Inferior parietal cortex (tissue), 1 donor: ENCODE results near the gene SPATA31C2.
"Not testable (repeated sequence)": the region's sequence is repeated elsewhere in the genome, so short reads cannot be mapped to it uniquely, and the experiment has no call there.

Source experiments
- DNase-seq: peaks from one replicate; pipeline ENCODE4 v3.0.0-alpha.2; 2016; ENCODE audit errors: extremely low spot score

SPATA31C2 gene

DNA sequence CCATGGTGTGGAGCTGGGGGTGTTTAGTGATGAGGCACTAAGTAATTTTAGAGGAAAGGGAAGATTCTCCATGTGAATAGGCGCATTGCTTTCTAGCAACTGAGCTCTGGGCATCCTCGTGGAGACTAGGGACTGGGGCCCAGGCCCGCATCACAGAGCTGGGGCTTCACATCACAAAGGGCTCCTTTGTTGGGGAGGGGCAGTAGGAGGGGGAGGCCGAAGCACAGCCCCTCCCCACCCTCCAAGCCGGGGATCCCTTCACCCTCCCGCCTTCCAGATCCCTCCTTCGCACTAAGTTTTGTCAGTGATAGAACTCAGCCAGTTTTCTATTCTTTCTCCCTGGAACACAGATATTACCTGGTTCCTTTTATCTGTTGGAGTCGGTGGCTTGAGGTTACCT is at the start of gene SPATA31C2:
TSS of gene SPATA31C2 (minus strand) at position 101 of the 400 bp plus-strand sequence. CDS start at position 72, 29 bp downstream.
- DNase-seq = not testable (repeated sequence)

DNA sequence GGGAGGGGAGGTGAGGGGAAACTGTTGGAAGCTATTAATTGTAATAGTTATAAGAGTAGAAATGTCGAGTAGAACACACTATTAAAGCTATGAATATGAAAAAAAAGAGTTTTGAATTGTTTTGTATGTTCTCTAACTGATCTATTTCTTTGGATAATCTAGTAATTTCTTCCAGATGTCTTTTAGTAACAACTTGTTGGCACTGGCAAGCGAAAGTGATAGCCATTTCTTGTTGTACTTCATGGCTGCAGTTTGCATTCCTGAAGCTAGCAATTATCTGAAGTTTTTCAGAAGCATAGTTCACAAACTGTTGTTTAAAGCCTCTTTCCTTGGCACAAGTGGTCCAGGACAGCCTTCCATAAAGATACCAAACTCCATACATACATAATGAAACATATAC is 49.4 kb upstream of the SPATA31C2 start:
- no peak for DNase-seq

DNA sequence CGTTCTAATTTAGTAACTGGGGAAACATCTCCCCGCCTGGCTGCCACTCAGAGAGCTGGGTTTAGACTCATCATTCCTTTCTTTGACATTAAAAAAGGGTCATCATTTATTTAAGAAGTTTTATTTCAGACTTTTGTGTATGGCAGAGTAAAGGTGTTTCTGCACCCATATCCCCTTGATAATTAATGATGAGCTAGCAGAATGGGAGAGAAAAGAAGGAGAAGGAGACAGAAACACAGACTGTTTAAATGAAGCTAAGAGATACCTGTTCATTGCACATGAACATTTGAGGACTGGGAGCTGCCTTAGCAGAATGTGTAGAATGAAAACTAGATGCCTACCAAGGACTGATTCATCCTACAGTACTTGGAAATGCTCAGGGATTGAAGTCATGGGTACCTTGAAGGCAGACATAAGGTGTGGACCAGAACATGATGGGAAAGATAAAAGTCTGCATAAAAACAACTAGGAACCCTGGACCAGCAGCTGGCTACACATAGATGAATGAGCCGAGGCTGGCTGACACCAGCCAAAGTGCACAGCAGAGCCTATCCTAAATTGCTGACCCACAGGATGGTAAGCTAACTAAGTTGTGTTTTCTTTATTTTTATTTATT is 48.3 kb upstream of the SPATA31C2 start:
- DNase-seq = no peak

DNA sequence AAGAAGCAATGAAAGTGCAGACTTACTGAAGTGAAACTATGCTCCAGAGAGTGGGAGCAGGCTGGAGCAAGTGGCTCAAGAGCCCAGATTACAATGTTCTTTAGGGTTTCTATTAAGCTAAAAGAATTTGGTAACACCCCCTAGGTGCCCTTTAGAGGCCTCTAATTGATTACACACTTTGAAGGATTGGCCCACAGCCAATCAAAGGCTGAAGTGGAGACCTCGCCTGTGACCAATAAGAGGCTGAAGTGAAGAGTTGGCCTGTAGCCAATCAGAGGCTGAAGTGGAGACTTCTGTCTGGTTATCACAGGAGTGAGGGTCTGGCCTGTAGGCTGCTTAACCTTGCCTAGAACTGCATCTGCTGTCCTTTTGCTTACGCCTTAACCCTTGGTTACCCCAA is 46.7 kb upstream of the SPATA31C2 start:
- DNase-seq = no peak

DNA sequence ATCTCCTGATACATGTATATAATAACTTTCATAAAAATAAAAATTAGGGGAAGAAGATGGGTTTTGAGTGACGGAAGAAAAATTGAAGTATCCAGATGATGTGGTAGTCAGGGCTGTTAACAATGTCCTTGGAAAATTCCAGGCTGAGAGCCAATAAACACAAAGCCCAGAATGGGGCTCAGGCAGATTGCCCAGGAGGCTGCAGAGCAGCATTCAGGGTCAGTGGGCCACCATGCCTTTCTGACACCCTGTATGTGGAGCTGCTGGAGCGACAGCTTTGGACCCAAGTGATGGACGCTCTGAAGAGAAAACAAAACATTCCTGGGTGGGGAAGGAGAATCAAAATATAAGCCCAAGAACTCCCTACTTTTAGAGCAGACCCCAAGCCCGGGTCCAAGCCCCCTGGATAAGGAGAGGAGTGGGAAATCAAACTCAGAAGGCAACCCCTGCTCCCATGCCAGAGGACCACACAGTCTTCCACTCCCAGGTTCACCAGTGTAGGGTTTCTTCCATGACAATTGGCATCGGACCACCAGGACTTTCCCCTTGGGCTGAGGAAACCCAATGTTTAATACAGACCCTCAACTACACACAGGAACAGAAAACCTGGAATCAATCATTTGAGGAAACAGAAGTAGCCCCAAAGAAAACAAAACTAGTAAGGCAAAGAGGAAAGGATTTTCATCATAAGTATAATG is 45.7 kb upstream of the SPATA31C2 start:
- DNase-seq = no peak

DNA sequence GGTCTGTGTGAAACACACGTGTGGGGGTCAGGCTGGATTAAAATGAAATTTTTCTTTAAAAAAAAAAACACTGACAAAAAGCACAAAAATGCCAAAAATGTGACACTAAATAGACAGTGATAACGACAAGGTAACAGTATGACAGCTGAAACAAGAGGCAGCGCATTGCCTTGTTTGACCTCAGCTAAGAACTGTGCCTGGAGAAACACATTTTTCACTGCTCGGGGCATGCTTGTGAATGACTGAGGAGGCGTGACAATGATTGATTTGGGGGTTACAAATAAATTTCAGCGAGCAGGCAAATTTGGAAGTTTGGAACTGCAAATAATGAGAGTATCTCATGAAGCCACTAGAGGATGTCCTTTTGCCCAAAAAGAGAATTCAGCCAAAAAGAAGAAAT is 44.2 kb upstream of the SPATA31C2 start:
- no peak for DNase-seq

DNA sequence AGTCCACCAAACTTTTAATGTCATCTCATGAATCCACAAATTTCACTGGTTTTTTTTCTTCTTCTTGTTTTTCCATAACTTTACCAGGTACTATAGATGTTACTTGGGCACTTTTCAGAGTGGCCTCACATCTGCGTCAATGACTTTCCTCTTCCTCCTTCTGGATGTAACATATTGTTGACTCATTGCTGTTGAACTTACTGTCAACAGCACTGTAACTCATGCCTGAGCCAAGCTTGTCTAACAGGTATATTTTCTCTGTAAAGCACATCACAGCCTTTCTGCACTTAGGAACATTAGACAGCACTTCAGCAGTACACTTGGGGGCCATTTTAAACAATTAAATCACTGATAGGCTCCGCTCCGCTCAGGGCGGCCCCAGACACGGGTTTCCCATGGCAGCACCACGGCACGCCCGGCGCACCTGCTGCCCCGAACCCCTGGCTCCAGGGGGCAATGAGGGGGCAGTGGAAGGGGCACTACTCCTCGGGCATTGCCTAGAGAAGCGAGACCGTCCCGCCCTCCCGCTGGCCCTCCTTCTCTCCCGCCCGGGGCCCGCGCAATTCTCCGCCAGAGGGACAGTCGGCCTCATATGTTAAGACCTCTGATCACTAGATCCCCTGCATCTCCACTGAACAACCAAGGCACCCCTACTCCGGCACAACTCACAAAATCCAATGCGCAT is 41.9 kb upstream of the SPATA31C2 start:
- no peak for DNase-seq

DNA sequence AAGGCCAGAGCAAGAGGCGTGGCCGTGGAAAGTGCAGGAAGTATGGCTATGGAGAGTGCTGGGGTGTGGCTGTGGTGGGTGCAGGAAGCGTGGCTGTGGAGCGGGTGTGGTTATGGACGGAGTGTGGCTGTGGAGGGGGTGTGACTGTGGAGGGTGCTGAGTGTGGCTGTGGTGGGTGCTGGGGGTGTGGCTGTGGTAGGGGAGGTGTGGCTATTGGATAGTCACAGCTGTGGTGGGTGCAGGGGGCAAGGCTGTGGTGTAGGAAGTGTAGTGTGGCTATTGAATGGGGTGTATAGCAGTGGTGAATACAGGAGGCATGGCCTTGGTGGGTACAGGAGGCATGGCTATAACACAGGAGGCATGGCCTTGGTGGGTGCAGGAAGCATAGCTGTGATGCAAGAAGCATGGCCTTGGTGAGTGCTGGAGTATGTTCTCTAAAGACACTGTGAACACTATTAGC is 40.8 kb upstream of the SPATA31C2 start:
- no peak for DNase-seq

DNA sequence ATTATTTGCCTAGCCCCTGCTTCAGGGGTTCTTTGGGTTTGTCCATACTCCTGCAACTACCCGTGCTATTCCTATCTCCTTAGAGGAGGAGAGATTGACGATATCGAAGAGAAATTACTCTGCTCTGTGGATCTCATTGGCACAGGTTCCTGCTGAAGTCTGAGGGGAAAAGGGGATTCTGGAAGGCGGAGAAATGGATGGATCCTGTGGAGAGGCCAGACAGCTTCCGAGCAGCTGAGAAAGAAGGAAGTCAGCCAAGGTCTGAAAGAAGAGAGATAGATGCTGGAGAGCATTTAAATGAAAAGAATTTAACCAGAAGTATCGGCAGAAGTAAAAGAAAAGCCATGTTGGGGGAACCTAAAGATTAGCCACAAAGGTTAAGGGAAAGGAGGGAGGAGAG is 40.4 kb upstream of the SPATA31C2 start:
- DNase-seq = no peak

DNA sequence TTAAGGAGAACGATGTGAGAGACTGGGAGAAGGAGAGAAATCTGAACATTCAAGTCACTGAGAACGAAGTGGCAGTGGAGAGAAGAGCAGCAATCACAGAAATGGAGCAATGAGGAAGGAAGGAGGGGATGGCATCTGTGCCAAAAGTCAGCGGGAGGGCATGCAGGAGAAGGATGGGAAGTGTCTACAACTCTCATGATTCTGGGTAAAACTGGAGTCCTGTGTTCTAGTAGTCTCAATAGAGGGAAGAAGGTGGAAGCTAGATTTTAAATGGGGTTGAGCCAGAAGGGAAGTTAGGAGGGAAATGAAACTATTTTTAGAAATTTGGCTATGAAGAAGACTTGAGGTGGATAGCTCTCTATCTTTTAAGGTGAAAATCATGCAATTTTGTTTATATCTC is 39.1 kb upstream of the SPATA31C2 start:
- DNase-seq = no peak

DNA sequence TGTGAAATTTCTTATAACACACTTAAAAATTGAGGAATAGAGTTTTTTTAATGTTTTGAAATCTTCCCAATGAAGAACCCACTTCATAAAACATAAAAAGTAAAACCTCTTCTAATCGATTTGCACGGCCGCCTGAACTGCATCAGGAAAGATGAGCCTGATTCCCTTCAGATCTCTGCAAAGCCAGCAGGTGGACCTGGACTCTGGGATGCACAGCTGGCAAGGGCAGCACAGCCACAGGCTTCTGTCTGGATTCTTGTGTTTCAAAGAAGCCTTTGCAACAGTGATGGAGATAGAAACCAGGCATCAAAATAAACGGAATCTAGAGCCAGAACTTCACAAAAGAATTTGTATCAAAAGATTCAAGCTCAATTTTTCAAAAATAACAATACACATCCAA is 36.0 kb upstream of the SPATA31C2 start:
- no peak for DNase-seq

DNA sequence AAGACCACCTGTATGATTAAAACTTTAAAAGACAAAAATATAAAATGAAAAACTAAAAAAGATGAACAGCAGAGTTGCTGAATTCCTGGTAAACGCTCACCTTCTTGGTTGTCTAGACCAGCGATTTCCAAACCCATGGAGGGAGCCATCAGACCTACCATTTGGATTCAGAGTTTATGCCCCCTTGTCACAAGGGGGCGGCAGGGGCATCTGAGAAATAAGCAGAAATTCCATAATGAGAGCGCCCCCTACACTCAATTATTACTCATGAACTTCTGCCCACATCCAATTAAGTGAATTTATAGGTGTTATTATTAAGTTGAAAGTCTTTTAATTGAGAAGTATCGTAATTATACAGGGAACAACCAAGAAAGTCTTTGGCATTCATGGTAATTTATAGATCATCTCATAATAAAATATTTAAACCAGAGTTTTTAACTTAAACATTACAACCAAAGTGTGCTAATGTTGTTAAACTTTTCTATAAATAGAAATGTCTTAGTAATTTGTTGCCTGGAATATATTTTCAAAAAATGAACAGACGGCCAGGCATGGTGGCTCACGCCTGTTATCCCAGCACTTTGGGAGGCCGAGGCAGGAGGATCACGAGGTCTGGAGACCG is 35.2 kb upstream of the SPATA31C2 start:
- DNase-seq = peak; percentile 26

DNA sequence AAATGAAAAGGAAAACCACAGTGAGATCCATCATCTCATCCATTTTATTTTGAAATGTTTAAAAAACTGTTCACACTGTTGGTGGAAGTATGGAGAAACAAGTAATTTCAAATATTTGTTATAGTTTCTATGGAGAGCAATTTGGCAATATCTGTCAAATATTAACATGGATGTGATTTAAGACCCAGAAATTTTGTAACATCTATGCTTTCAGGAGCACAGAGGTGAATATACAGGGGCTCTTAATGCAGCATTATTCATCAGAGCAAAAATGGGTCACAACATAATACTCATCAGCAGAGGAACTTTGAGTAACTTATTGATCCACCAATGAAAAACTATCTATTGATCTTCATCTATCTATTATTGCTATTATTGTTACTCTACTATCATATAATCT is 31.4 kb upstream of the SPATA31C2 start:
- DNase-seq = no peak

DNA sequence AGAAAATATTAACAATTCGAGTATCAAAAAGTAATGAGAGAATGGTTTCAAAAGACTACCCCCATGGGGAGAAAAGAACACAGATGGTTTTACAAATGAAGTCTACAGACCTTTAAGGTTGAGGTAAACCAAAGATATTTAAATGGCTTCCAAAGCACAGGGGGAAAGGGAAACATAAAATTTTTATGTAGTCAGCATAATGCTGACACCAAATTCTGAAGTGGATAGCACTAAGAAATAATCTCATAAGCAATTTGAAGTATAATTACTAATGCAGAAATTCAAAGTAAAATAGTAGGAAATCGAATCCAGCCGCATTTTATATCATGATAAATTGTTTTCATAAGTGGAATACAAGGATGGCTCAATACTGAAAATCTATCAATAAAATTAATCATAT is 30.3 kb upstream of the SPATA31C2 start:
- DNase-seq = no peak

DNA sequence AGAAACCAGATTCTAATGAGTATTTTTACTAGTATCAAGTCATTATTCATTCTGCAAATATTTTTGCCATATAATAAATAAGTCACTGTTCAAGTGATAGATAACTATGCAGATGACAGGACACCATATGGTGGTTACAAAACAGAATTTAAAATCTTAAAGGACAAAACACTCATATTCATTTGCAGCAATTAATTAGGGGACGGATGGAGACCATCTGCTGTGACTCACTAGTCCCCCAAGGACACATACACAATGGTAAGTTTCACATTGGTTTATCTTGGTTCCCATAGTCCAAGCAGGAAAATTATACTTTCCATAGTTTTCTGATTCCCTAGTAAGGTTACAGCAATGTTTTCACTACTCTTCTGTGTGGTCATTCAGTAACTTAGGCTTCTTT is 28.4 kb upstream of the SPATA31C2 start:
- no peak for DNase-seq

DNA sequence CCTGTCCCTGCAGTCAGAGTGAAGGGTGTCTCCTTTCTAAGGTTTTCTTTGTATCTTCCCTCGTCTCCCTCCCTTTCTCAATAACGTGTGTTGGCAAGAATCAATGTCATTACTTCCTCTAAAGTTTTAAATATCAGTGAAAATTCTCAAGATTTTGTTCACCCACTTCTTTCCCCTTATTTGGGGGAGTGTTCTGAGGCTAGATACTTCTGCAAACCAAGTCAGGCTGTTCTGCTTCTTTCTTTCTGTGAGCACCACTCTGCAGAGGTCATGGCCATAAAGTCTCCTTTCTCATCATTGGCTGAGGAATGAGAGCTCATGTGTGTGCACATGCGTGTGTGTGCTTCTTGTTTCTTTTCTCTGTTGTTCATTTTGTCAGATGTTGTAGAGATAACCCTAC is 26.6 kb upstream of the SPATA31C2 start:
- no peak for DNase-seq

DNA sequence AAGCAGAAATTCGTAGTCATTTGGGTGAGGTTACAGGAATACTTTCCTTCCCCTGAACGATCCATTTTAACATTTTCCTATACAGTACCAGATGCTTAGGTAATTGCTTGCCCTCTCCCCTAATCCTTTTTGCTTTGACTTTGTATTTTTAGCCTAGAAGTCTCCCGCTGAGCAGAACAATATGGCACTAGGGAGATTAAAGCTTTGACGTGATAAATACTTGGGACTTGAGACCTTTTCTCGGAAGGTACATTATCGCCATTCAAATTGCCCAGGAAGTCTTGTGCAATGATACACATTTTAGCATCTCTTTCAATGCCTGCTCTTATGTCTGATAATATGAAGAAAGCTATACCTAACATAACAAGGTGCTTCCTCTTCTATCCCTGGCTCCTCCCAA is 22.9 kb upstream of the SPATA31C2 start:
- DNase-seq = no peak

DNA sequence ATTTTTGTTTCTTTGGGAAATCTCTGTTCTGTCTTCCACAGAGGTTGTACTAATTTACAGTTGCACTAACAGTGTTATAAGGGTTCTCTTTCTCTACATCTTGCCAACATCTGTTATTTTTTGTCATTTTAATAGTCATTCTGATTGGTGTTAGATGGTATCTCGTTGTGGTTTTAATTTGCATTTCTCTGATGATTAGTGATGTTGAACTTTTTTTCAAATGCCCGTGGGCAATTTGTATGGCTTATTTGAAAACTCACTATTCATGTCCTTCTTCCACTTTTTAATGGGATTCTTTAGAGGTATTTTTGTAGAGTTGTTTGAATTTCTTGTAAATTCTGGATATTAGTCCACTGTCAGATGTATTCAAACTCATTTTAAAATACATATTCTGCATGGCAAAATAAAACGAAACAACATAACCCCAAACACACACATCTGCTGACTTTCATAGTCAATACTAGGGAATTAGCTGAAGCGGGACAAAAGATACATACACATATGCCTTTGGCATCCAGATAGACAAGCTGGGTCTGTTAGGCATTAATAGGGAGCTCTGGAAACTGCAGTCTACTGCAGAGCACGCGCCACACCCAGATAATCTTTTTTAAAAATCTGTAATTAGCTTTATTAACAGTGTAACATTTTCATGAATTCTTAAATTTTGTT is 5.8 kb upstream of the SPATA31C2 start:
- DNase-seq = no peak

DNA sequence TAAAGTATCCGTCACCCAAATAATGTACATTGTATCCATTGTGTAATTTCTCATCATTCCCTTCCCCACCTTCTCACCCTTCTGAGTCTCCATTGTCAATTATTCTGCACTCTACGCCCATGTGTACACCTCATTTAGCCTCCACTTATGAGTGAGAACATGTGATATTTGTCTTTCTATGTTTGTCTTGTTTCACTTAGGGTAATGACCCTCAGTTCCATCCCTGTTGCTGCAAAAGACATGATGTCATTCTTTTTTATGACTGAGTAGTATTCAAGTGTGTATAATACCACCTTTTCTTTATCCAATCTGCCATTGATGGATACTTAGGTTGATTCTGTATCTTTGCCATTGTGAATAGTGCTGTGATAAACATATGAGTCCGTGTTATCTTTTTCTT is 4.9 kb upstream of the SPATA31C2 start:
- no peak for DNase-seq

DNA sequence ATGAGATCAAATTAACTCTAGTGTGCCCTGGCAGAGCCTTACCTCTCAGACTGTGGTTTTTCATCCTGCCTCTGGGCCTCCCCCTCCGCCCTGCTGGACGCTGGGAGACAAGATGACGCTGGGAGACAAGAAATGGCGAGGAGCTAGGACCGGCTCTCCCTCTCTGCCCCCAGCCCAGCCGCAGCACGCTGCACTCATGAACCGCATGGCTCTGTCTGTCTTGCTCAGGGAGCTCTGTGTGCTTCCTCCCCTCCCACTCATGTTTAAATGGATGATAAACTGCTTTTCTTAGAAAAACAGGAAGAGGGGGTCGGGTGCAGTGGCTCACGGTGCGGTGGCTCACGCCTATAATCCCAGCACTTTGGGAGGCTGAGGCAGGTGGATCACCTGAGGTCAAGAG is 4.7 kb downstream of the SPATA31C2 start:
- DNase-seq = not testable (repeated sequence)

DNA sequence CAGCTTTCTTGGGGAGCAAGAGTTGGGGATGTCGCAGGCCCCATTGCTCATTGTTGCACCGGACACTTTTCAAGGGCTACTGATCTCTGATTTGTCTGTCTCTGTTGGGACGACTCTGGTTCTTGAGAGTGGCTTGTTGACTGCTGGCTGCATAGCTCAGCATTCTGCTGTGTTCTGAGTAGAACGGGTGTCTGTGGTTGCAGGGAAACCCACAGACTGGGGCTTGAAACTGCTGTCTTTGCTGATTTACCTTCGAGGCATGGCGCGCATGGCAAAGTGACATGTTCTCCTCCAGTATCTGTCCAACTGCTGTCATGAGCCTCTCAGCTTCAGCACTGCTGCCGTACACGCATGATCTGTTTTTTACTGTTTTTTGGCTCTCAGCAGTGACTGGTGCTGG is 8.7 kb downstream of the SPATA31C2 start:
- DNase-seq = not testable (repeated sequence)

DNA sequence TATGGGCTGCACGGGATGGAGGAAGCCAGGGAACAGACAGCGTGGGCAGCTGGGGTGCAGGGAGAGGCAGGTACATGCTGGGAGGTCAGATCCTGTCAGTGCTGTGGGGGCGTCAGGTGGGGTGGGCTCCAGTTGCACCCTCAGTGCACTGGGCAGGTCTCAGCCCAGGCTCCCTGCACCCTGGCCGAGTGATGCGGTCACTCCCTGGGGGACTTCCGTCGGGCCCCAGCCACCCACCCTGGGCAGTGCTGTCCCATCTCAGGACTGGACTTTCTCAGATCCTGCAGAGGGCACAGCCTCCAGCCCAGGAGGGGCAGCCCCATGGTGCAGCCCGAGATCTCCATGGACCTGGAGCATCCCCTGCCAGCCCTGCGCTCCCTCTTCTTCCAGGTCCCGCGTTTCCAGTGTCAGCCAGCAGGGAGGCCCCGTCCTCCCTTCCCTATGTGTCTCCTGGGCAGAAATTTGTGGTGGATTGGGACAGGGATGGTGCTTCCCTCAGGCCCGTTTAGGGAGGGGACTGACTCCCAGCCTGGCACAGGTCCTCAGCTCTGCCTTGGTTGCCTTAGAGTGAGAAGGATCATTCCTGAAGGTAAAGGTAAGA is 10.5 kb downstream of the SPATA31C2 start:
- DNase-seq = not testable (repeated sequence)
